GM18507 (cell line): Measurements from ENCODE around the gene NEAT1.

Source experiments
- DNase-seq: peaks from one replicate; pipeline ENCODE4 v3.0.0; 2011; ENCODE audit warnings: low read depth; ENCODE audit not compliant: insufficient read length; ENCODE audit errors: extremely low spot score
- FAIRE-seq: peaks from 2 replicates; lab custom pipeline; 2011; peaks lifted over from hg19 to GRCh38; lab: Jason Lieb, UNC

Gene NEAT1

DNA sequence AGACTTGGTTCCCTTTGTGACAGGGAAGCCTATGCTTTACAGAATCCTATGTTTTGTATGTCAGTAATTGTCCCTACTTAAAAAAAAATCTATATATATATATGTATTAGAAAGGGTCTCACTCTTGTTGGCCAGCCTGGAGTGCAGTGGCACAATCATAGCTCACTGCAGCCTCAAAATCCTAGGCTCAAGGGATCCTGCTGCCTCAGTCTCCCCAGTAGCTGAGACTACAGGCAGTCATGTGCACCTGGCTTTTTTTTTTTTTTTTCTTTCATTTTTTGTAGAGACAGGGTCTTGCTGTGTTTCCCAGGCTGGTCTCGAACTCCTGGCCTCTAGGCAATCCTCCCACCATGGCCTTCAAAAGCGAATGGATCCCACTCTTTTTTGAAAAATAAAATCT is 2.1 kb upstream of the NEAT1 start:
- FAIRE-seq (no peak), DNase-seq (no peak)

DNA sequence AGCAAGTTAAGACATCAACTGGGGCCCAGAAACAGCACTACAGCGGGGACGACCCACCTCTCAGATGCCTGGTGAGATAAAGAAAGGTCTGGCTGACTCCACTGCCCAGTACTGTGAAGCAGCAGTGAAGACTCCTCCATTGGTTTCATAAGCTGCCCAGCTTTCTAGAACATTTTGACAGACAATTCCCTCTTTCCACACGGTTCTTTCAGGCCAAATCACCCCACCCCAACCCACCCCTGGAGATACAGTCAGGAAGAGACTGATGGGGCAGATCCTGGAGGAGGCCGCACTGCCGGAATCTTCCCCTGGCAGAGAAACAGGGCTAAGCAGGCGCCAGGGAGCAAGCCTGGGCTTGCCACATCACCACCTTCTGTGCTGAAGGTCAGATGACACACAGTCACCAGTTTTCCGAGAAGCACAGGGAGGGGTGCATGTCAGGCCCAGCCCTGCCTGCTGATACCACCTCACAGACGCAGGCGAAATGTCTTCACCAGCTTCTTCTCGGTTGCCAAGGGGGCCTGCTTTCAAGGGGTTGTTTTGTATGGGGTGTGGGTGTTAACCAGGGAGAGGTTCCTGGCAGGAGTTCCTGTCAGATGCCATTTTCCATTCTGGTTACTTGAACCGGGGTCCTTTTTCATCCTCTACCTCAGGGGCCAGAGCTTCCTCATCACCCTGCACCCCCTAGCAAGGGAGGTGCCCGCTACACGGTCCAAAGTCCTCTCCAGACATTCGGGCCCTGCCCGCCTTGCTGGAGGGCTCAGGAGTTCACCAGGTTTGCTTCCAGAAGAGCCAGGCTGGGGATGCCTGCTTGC is 1.4 kb upstream of the NEAT1 start:
- DNase-seq (no peak), FAIRE-seq (peak; percentile 89)

DNA sequence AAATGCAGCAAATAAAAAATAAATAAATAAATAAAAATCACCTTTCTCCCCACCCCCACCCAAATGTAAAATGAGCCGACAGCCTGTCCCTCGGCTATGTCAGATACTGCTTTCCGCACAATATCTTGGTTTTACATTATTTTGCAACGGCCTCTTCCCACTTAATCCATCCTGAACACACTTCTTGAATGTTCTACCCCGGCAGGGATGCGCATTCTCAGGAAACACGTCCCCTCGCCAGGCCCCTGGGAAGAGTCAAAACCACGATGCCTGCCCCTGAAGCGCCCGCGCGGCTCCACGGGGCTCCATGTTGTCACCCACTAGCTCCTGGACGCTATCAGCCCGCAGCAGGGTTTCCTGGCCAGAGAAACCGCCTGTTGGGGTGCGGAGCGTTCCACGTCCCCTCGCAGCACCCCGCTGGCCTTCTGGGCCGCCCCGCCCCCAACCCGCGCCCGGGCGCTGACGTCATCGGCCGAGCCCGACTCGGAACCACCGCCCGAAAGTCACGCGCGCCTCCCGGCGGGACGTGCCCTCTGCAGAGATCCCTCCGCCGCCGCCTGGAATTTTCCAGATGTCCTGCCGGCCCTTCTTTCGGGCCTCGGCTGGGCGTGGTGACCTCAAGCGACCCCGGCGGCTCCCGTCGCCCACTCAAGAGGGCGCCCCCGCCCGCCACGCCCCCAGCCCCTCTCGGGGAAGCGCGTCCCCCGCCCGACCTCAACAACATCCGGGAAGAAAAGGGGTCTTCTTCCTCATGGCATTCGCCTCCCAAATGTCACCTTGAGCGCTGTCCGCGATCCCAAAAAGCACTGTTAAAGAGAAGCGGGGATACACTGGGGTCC is 585 bp upstream of the NEAT1 start:
- peak; percentile 61 for DNase-seq
- FAIRE-seq = peak; percentile 71

DNA sequence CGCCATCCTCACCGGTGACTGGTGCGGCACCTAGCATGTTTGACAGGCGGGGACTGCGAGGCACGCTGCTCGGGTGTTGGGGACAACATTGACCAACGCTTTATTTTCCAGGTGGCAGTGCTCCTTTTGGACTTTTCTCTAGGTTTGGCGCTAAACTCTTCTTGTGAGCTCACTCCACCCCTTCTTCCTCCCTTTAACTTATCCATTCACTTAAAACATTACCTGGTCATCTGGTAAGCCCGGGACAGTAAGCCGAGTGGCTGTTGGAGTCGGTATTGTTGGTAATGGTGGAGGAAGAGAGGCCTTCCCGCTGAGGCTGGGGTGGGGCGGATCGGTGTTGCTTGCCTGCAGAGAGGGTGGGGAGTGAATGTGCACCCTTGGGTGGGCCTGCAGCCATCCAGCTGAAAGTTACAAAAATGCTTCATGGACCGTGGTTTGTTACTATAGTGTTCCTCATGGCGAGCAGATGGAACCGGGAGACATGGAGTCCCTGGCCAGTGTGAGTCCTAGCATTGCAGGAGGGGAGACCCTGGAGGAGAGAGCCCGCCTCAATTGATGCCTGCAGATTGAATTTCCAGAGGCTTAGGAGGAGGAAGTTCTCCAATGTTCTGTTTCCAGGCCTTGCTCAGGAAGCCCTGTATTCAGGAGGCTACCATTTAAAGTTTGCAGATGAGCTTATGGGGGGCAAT is 1.1 kb downstream of the NEAT1 start:
- no peak for DNase-seq
- no peak for FAIRE-seq

DNA sequence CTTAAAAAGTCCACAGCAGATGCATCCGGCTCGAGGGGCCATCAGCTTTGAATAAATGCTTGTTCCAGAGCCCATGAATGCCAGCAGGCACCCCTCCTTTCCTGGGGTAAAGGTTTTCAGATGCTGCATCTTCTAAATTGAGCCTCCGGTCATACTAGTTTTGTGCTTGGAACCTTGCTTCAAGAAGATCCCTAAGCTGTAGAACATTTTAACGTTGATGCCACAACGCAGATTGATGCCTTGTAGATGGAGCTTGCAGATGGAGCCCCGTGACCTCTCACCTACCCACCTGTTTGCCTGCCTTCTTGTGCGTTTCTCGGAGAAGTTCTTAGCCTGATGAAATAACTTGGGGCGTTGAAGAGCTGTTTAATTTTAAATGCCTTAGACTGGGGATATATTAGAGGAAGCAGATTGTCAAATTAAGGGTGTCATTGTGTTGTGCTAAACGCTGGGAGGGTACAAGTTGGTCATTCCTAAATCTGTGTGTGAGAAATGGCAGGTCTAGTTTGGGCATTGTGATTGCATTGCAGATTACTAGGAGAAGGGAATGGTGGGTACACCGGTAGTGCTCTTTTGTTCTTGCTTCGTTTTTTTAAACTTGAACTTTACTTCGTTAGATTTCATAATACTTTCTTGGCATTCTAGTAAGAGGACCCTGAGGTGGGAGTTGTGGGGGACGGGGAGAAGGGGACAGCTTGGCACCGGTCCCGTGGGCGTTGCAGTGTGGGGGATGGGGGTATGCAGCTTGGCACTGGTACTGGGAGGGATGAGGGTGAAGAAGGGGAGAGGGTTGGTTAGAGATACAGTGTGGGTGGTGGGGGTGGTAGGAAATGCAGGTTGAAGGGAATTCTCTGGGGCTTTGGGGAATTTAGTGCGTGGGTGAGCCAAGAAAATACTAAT is 1.9 kb downstream of the NEAT1 start:
- no peak for FAIRE-seq
- DNase-seq = no peak

DNA sequence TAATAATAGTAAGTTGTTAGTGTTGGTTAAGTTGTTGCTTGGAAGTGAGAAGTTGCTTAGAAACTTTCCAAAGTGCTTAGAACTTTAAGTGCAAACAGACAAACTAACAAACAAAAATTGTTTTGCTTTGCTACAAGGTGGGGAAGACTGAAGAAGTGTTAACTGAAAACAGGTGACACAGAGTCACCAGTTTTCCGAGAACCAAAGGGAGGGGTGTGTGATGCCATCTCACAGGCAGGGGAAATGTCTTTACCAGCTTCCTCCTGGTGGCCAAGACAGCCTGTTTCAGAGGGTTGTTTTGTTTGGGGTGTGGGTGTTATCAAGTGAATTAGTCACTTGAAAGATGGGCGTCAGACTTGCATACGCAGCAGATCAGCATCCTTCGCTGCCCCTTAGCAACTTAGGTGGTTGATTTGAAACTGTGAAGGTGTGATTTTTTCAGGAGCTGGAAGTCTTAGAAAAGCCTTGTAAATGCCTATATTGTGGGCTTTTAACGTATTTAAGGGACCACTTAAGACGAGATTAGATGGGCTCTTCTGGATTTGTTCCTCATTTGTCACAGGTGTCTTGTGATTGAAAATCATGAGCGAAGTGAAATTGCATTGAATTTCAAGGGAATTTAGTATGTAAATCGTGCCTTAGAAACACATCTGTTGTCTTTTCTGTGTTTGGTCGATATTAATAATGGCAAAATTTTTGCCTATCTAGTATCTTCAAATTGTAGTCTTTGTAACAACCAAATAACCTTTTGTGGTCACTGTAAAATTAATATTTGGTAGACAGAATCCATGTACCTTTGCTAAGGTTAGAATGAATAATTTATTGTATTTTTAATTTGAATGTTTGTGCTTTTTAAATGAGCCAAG is 2.7 kb downstream of the NEAT1 start:
- no peak for FAIRE-seq
- DNase-seq = no peak

DNA sequence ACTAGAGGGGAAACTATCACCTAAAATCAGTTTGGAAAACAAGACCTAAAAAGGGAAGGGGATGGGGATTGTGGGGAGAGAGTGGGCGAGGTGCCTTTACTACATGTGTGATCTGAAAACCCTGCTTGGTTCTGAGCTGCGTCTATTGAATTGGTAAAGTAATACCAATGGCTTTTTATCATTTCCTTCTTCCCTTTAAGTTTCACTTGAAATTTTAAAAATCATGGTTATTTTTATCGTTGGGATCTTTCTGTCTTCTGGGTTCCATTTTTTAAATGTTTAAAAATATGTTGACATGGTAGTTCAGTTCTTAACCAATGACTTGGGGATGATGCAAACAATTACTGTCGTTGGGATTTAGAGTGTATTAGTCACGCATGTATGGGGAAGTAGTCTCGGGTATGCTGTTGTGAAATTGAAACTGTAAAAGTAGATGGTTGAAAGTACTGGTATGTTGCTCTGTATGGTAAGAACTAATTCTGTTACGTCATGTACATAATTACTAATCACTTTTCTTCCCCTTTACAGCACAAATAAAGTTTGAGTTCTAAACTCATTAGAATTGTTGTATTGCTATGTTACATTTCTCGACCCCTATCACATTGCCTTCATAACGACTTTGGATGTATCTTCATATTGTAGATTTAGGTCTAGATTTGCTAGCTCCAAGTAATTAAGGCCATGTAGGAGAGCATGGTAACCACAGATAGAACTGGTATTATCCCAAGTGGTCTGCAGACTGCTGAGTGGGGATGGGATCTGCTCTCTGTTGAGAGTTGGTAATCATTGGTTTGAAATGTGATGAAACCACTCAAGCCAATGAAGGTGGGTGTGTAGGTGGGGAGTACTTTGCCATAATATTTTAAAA is 3.6 kb downstream of the NEAT1 start:
- DNase-seq (no peak), FAIRE-seq (peak; percentile 77)

DNA sequence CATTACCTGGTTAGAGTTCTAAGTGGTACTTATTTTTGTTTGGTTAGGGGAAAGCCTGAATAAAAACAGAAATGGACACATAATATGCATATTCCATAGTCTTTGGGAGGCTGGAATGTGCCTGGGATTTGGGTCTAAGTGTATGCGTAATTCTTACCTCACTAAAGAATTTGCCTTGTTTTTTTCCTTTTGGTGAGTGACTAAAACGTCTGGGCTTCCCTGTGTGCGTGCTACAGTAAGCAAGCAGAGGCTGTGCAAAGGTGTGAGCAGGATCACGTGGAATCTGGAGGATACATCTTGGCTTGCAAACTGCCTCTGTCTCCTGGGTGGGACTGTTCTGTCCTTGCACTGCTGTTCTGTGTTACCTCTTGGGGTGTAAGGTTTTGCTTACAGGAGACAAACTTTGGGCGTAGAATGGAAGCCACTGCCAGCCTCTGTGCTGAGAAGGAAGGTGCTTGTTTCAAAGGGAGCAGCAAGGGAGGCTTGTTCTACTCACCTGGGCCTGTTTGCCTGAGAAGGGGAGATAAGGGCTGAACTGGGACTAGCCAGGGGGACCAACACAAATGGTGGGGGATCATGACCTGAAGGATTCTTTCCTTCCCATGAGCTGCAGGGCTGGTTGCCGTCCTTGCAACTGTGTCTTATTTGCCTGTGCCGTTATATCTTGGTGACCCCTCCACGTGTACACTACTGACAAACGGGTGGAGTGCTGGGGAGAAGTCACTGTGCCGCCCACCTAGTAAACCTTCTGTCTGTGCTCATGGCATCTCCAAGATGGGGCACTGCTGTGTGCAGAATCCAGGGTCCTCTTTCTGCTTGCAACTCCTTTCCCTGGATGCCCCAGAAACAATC is 4.5 kb downstream of the NEAT1 start:
- FAIRE-seq (no peak), DNase-seq (no peak)

DNA sequence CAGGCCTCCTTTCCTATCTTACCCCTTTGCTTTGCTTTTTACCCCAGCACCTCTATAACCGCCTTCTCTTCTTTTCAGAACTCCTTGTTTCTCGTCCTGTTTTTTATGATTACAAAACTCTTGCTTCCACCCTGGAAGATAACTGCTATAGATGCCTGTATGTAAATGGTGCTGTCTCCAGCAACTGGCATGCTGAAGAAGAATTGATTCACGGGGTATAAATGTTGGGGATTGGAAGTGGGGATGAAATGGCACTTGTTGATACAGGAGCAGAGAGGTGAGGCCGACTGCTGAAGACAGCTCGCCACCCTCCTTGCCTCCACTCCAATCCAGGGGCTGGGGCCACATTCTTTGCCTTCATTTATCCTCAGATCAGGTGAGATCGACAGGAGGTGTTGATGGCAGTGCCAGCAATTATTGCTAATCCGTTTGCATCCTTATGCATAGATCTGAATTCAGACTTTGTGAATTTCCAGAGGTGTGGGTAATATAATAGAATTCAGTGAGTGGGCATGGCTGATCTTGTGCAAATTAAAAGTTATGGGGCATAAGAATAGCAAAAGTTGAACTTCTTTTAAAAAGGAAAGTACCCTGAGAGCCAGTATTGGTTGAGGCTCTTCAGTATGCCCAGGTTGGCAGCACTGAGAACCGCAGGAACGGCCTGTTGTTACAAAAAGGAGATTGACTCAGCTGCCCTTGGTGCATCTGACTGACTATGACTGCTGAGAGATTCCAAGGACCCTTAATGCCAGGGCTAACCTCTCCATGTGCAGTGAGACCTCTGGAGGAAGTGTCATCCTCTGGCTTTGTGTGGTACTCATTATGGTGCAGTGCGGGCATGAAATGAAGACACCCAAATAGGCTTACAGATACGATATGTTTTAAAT is 5.3 kb downstream of the NEAT1 start:
- DNase-seq (no peak), FAIRE-seq (no peak)

DNA sequence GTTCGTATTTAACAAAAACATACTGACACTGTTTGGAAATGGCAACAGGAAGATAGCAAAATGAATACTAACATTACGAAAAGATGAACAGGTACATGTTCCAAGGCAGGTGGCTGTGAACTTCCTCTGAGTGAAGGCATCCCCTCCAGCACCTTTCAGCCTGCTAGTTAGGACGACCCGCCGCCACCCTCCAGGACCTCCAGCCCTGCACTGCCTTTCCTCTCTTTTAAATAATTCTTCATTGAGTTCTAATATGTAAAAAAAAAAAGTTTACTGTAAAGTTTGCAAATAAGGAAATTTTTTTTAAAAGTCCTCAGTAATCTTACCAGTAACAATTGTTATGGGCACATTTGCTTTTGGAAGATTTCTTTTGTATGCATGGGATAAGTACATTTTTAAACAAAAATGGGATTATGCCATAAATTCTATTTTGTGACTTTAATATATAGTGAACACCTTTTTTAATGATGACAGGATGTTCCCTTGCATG is 6.0 kb downstream of the NEAT1 start:
- DNase-seq (no peak), FAIRE-seq (no peak)

DNA sequence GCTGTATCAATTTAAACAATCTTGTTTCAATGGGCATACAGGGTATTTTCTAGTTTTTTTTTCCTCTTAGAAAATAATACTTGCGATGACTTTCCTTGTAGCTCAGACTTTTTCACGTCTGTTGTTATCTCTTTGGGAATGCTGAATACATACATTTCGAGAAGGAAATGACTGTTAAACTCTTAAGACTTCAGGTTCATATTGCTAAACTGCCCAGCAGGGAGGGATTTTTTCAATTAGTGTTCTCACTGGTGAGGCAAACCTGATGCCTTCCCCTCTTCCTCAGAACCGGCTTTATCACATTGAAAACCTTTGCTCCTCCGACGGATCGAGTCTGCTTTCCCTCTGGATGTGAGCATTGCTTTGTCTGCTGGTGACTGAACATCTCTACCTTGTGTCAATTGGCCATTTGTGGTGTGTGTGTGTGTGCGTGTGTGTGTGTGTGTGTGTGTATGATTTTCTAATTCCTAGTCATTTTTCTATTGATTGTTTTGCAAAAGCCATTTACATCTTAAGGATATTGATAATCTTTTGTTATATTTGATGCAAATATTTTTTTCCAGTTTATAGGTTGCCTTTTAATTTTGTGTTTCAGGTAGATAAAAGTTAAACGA is 6.6 kb downstream of the NEAT1 start:
- DNase-seq (no peak), FAIRE-seq (no peak)

DNA sequence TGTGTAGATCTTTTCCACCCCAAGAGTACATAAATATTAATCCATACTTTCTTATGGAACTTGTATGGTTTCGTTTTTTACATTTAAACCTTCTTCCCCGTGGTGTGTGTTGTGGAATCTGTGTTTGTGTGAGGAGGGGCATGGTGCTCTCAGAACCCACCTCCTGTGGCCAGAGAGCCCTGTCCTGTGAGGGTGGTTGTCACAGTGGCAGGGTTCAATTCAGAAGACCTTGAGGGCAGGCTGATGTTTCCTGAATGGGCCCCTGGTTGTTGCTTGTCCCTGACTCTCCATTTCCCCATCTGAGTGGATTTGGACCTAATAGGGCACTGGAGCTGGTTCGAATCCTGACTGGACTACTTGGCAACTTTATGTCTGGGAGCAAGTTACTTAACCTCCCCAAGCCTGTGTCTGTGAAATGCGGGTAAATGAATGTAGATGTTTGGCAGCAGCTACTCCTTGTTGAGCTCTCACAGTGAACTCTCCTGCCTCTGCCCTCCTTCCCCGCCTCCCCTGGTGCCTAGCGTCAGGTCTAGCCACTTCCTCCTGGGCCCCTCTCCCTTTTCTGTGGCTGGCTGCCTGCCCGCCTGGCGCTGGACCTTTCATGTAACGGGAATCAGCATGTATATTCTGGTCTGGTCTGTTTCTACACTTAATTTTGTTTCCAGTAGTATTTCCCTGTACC is 7.3 kb downstream of the NEAT1 start:
- no peak for DNase-seq
- FAIRE-seq = peak; percentile 54

DNA sequence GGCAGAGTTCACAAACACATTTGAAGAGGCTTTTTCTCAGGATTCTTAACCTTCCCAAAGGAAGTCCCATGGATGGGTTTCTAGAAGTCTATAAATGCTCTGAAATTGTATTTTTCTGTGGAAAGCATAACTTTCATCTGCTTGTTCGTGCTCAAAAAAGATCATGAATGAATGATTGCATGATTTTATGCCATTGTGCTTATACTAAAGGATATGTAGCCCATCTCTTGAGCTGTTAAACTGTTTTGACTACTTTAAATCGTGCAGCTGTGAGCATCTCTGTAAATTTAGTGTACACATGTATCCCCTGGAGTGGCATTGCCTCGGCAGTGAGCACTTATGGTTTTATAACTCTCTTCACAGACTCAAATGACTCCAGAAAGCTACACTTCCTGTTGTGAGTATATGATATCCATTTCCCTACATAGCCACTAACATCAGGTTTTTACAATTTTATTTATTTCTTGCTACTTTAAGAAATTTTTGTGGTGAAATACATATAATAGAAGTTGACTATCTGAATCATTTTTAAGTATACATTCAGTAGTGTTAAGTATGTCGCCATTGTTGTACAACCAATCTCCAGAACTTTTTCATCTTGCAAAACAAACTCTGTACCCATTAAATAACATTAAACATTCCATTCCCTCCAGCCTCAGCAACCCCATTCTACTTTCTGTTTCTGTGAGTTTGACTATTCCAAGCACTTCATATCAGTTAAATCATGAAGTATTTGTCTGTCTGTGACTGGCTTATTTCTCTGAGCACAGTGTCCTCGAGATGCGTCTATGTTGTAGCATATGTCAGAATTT is 8.0 kb downstream of the NEAT1 start:
- FAIRE-seq (no peak), DNase-seq (no peak)
